ENCODE measurements around the gene SLC35D2.
"Not testable (repeated sequence)": the region's sequence is repeated elsewhere in the genome, so short reads cannot be mapped to it uniquely, and the experiment has no call there.

SLC35D2 gene

GRCh38 chr9:96317335-96317980, 66.1 kb downstream of the SLC35D2 start:
- peak; percentile 80 for FAIRE-seq

GRCh38 chr9:96309850-96310249, 73.7 kb downstream of the SLC35D2 start:
- no peak for DNase-seq (ENCODE audit: low spot score)
- FAIRE-seq: no peak

More at GRCh38 chr9:96317335-96317980, 66.1 kb downstream of the SLC35D2 start:
- peak; percentile 22 for DNase-seq (ENCODE audit: low spot score)

- not testable (repeated sequence) for FAIRE-seq; DNase-seq (ENCODE audit: low spot score)
Measured at GRCh38 chr9:96306958-96307357, 76.6 kb downstream of the SLC35D2 start.

GRCh38 chr9:96305171-96305570, 78.3 kb downstream of the SLC35D2 start:
- DNase-seq (ENCODE audit: low spot score) (no peak), FAIRE-seq (no peak)

- FAIRE-seq (no peak), DNase-seq (ENCODE audit: low spot score) (no peak)
Measured at GRCh38 chr9:96304230-96304629, 79.3 kb downstream of the SLC35D2 start.

- DNase-seq (ENCODE audit: low spot score): no peak
- FAIRE-seq: no peak
Measured at GRCh38 chr9:96302021-96302420, 81.5 kb downstream of the SLC35D2 start, which contains the start of gene HSD17B3. Gene HSD17B3 (minus strand): TSS chr9:96302176. CDS start chr9:96302104, 72 bp downstream.

- no peak for DNase-seq (ENCODE audit: low spot score)
- no peak for FAIRE-seq
Measured at GRCh38 chr9:96299823-96300222, 83.7 kb downstream of the SLC35D2 start.

GRCh38 chr9:96294159-96294545, 89.4 kb downstream of the SLC35D2 start:
- DNase-seq (ENCODE audit: low spot score) (no peak), FAIRE-seq (no peak)

GRCh38 chr9:96293498-96294158, 89.9 kb downstream of the SLC35D2 start:
- FAIRE-seq: no peak
- no peak for DNase-seq (ENCODE audit: low spot score)

GRCh38 chr9:96289392-96289791, 94.1 kb downstream of the SLC35D2 start:
- DNase-seq (ENCODE audit: low spot score) (no peak), FAIRE-seq (no peak)

GRCh38 chr9:96281641-96282040, 101.9 kb downstream of the SLC35D2 start:
- no peak for DNase-seq (ENCODE audit: low spot score)
- no peak for FAIRE-seq

- DNase-seq (ENCODE audit: low spot score) (no peak), FAIRE-seq (no peak)
Measured at GRCh38 chr9:96279932-96280331, 103.6 kb downstream of the SLC35D2 start.

- DNase-seq (ENCODE audit: low spot score) (no peak), FAIRE-seq (no peak)
Measured at GRCh38 chr9:96274939-96275338, 108.6 kb downstream of the SLC35D2 start.

Data from RCC 7860 (cell line).